GM12878 (cell line): Measurements from ENCODE around the gene EEPD1. TPM values are rescaled to one million over a fixed set of nuclear protein-coding genes. Genes with fewer than 3 reads are reported as not detected.

Source experiments
- ATAC-seq: fragments of 200-7000 bp; cut with Tn5 transposase; 3 replicates; pipeline ENCODE4 v1.9.1; 2020; ENCODE audit warnings: mild to moderate bottlenecking, moderate library complexity
- BruUV-seq: library from RNA; stranded (reverse); fragments of 400-500 nt; replicated peaks from 2 replicates; lab custom pipeline; 2021; lab: Mats Ljungman, UMichigan
- CTCF ChIA-PET: fragments of 300-600 bp; sonication (Branson Sonifier 250); formaldehyde crosslinking; extraction: SDS; loops from one replicate; lab custom pipeline; 2021; ENCODE audit warnings: inconsistent platforms; lab: Yijun Ruan, JAX
- POLR2A ChIA-PET: fragments of 350-600 bp; formaldehyde crosslinking; extraction: SDS; loops from one replicate; lab custom pipeline; 2021; ENCODE audit warnings: inconsistent platforms; lab: Charles Lee
- RAD21 ChIA-PET: fragments of 300-600 bp; sonication (Branson Sonifier 250); formaldehyde crosslinking; loops from one replicate; lab custom pipeline; 2023; ENCODE audit warnings: antibody characterized with exemption; ENCODE audit not compliant: unreplicated experiment; lab: Charles Lee
- SMC1A ChIA-PET: fragments of 300-600 bp; sonication (Branson Sonifier 250); formaldehyde crosslinking; loops from one replicate; lab custom pipeline; 2023; ENCODE audit not compliant: unreplicated experiment, uncharacterized antibody; lab: Charles Lee
- DNase-seq: peaks from one replicate; pipeline ENCODE4 v3.0.0-alpha.2; 2011; ENCODE audit warnings: low read depth, low spot score
- FAIRE-seq: peaks from 3 replicates; lab custom pipeline; 2011; peaks lifted over from hg19 to GRCh38; lab: Jason Lieb, UNC
- H2AFZ ChIP-seq: 2 replicates; pipeline ENCODE4 v1.6.0; 2011; ENCODE audit warnings: low read depth, low read length, control low read depth; ENCODE audit not compliant: control insufficient read depth
- H3K27ac ChIP-seq: 2 replicates; pipeline ENCODE4 v1.5.1; 2011; ENCODE audit warnings: control low read depth; ENCODE audit not compliant: control insufficient read depth, insufficient read depth
- H3K27me3 ChIP-seq, 2 experiments: replicated peaks in 1 of 2; 2 replicates each; pipeline versions ENCODE4 v1.6.0 to v1.6.1; 2011; ENCODE audit warnings: low read length in 1 of 2; ENCODE audit not compliant: control insufficient read depth in 2 of 2, insufficient read depth in 2 of 2
- H3K36me3 ChIP-seq, 2 experiments: 2 replicates each; pipeline ENCODE4 v1.5.1; 2011; ENCODE audit warnings: low read length in 1 of 2; ENCODE audit not compliant: control insufficient read depth in 2 of 2, insufficient read depth in 2 of 2
- H3K4me1 ChIP-seq: 2 replicates; pipeline ENCODE4 v1.6.1; 2011; ENCODE audit warnings: mild to moderate bottlenecking, low read length, moderate library complexity, mixed read lengths; ENCODE audit not compliant: control insufficient read depth, insufficient read depth
- H3K4me2 ChIP-seq: 2 replicates; pipeline ENCODE4 v1.6.0; 2011; ENCODE audit warnings: control low read depth; ENCODE audit not compliant: control insufficient read depth, insufficient read depth
- H3K4me3 ChIP-seq: fragments of 200-600 bp; sonication (generic); 2 replicates; pipeline ENCODE4 v1.5.1; 2016
- H3K79me2 ChIP-seq: 2 replicates; pipeline ENCODE4 v1.6.0; 2011; ENCODE audit warnings: low read length; ENCODE audit not compliant: control insufficient read depth, insufficient read depth
- H3K9ac ChIP-seq: 2 replicates; pipeline ENCODE4 v1.8.0; 2011; ENCODE audit warnings: low read length, control low read depth, mixed read lengths; ENCODE audit not compliant: control insufficient read depth, insufficient read depth
- H3K9me3 ChIP-seq: replicated peaks from 3 replicates; pipeline ENCODE4 v1.5.1; 2011; ENCODE audit warnings: mild to moderate bottlenecking, low read length; ENCODE audit not compliant: control insufficient read depth, insufficient read depth
- H4K20me1 ChIP-seq: 2 replicates; pipeline ENCODE4 v1.6.0; 2011; ENCODE audit not compliant: control insufficient read depth, insufficient read depth
- NFIC ChIP-seq: IDR thresholded peaks from 2 replicates; pipeline ENCODE4 v1.6.1; 2012; ENCODE audit warnings: low read depth, mild to moderate bottlenecking, inconsistent platforms, low read length, moderate library complexity
- POLR2A ChIP-seq: IDR thresholded peaks from 2 replicates; pipeline ENCODE4 v1.6.1; 2011; ENCODE audit warnings: low read depth, mild to moderate bottlenecking, low read length
- RBBP5 ChIP-seq: fragments of 200-600 bp; sonication (generic); conservative IDR thresholded peaks from 2 replicates; pipeline ENCODE4 v1.6.1; 2016
- WGBS: methylation state at CpG from one replicate; pipeline ENCODE4 v1.1.6; 2016; ENCODE audit warnings: low lambda C conversion rate; ENCODE audit not compliant: insufficient replicate concordance, insufficient coverage; ENCODE audit errors: missing lambda C conversion rate; 5-methylcytosine and 5-hydroxymethylcytosine counted together
- in situ Hi-C: fragments of 300-500 bp; cut with MboI; formaldehyde crosslinking; loops from 9 replicates; pipeline ENCODE4 v1.14.3; 2018; ENCODE audit warnings: mixed read lengths
- intact Hi-C: fragments of 100-400 bp; cut with micrococcal nuclease; formaldehyde crosslinking; loops from one replicate; pipeline ENCODE4 v1.14.2; 2022; ENCODE audit not compliant: unreplicated experiment
- polyA plus RNA-seq, 11 experiments: library from polyadenylated mRNA; depleted of rRNA in 4 of 11; unstranded in 6 of 11; stranded (reverse) in 5 of 11; fragments of >200 nt; fragmentation: Nextera tagmentation in 4 of 11; fragmentation: Illumina TruSeq in 1 of 11; extraction: Ambion mirVana in 4 of 11; extraction: Trizol in 1 of 11; gene quantifications; 1 replicate in 1 of 11; 2 replicates in 10 of 11; pipeline versions ENCODE4 v1.2.1 to v1.2.3, GENCODE V29; 2011 to 2016; ENCODE audit warnings: inconsistent platforms in 2 of 11, missing spikeins in 2 of 11, low read depth in 1 of 11
- total RNA-seq, 4 experiments: library from RNA; depleted of rRNA in 3 of 4; stranded (reverse); fragments of >200 nt in 3 of 4; fragmentation: Illumina TruSeq in 1 of 4; extraction: Trizol in 1 of 4; gene quantifications; 2 replicates each; pipeline versions ENCODE4 v1.2.1 to v1.2.3, GENCODE V29; 2013 to 2021
- TF ChIP-seq, protein P1 (sequence below): IDR thresholded peaks from 2 replicates; pipeline ENCODE4 v1.6.1; 2012; ENCODE audit warnings: low read length, inconsistent platforms

The EEPD1 gene
- total and polyA plus RNA-seq, 10 of the 15 experiments (the other 5 are each of a cell fraction or from before 2014, with no cell fraction given): 0.24 to 2.8 (median 0.86) TPM; not detected in 1

DNA sequence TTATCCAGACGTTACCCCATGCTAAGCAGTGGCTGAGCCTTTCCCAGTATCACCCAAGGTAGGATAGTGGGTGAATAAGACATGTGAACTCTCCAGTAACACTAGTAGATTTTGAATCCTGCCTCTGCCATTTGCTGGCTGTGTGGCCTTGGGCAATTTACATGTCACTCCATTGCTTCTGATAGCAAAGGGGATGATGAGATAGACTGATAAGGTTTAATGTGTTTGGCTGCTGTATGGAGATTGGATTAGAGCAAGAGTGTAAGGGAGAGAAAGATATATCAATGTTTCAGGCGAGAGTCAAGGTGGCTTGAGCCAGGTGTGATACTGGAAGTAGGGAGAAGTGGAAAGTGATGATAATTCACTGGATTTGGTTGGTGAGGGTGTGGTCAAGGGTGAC, 40.1 kb upstream of the EEPD1 start (continued):
- TF ChIP-seq, protein P1, sequence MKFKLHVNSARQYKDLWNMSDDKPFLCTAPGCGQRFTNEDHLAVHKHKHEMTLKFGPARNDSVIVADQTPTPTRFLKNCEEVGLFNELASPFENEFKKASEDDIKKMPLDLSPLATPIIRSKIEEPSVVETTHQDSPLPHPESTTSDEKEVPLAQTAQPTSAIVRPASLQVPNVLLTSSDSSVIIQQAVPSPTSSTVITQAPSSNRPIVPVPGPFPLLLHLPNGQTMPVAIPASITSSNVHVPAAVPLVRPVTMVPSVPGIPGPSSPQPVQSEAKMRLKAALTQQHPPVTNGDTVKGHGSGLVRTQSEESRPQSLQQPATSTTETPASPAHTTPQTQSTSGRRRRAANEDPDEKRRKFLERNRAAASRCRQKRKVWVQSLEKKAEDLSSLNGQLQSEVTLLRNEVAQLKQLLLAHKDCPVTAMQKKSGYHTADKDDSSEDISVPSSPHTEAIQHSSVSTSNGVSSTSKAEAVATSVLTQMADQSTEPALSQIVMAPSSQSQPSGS: no peak
- TF ChIP-seq NFIC: no peak
- TF ChIP-seq POLR2A: no peak

GRCh38 chr7:36114355-36114754, 38.7 kb upstream of the EEPD1 start:
- TF ChIP-seq RBBP5: no peak
- TF ChIP-seq, all 136 proteins: peak for 0
- ChIA-PET POLR2A (no interaction called here), SMC1A (interaction anchor here (0.7 to 1.0 kb wide), 4 partner anchors 11 to 222 kb away, joined by 3 to 4 read pairs (median 3); no protein-coding TSS in a partner anchor), RAD21 (no interaction called here), CTCF (interaction anchor here (1.2 kb wide), 1 partner anchor 63 kb away, joined by 3 read pairs; no protein-coding TSS in a partner anchor)
- H3K9ac ChIP-seq: no peak overlapping the region
- in situ Hi-C loops (no loop called here), intact Hi-C loops (no loop called here)
- no peaks in the 10 kb centered on the region for H3K79me2 ChIP-seq
- H3K27me3 ChIP-seq: peaks cover 0 to 6% of the 10 kb centered on the region in 2 experiments; a peak in 3 of 4 replicates
- peaks cover 11% of the 10 kb centered on the region for H3K4me1 ChIP-seq
- no peak overlapping the region for H2AFZ ChIP-seq
- FAIRE-seq: no peak
- no peak overlapping the region for H3K4me3 ChIP-seq
- BruUV-seq: no TSS peak
- H3K36me3 ChIP-seq: no peaks in the 10 kb centered on the region
- no peak overlapping the region for H3K27ac ChIP-seq
- ATAC-seq: no peak
- WGBS: 91% methylated on average over 1 of the region's 1 CpG
- no peaks in the 10 kb centered on the region for H4K20me1 ChIP-seq
- no peak for DNase-seq
- H3K4me2 ChIP-seq: no peak overlapping the region
- no peaks in the 10 kb centered on the region; the same call in 2 of the 3 replicates for H3K9me3 ChIP-seq
